ENCODE data around the gene NASP. TPM values are rescaled to one million over a fixed set of nuclear protein-coding genes. Genes with fewer than 3 reads are reported as not detected.

NASP gene
- total RNA-seq, 2 experiments from 2014 or later: 227 to 246 TPM

DNA sequence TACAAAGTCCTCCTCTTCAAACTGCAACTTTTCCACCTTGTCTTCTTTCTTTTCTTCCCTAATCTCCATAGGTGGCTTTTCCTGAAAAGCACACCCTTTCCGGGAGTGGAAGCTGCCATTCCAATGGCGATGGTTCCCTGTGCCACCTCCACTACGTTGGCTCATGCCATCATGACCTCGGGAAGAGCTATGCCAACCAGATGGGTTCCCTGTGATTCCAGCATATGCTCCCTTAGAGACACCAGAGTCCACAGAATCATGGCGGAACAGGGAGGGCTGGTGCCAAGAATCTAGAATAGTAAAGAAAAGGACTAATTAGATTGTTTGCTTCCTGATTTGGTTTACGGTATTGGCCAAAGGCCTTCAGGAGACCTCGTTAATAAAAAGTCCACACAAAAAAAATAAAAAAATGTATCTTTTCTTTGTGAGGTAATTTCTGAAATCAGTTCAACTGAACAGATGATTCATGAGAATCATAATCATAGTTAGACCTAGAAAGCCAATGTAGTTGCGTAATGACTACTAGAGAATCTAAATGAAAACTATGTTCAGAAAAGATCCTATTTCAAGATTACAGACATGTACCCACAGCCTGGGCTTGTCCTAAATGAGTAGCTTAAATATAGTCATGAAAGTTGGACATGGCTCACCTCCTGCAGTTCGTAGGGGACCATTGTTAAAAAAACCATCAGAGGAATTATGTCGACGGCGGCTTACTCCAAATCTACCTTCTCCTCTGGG is 70.9 kb downstream of the NASP start:
- H3K4me1 Mint-ChIP-seq (ENCODE audit: low read depth): peaks cover 8% of the 10 kb centered on the region
- no peak for DNase-seq
- no peak overlapping the region for H3K4me3 Mint-ChIP-seq
- ATAC-seq: no peak
- H3K27me3 Mint-ChIP-seq: no peaks in the 10 kb centered on the region
- intact Hi-C loops (cut with micrococcal nuclease): no loop called here
- H3K9me3 Mint-ChIP-seq: no peaks in the 10 kb centered on the region
- TF ChIP-seq, protein P1, sequence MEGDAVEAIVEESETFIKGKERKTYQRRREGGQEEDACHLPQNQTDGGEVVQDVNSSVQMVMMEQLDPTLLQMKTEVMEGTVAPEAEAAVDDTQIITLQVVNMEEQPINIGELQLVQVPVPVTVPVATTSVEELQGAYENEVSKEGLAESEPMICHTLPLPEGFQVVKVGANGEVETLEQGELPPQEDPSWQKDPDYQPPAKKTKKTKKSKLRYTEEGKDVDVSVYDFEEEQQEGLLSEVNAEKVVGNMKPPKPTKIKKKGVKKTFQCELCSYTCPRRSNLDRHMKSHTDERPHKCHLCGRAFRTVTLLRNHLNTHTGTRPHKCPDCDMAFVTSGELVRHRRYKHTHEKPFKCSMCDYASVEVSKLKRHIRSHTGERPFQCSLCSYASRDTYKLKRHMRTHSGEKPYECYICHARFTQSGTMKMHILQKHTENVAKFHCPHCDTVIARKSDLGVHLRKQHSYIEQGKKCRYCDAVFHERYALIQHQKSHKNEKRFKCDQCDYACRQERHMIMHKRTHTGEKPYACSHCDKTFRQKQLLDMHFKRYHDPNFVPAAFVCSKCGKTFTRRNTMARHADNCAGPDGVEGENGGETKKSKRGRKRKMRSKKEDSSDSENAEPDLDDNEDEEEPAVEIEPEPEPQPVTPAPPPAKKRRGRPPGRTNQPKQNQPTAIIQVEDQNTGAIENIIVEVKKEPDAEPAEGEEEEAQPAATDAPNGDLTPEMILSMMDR (IDR thresholded peaks at IDR 0.05): no peak
- ChIA-PET POLR2A (interaction anchor here (1.0 to 1.4 kb wide), 2 partner anchors 28 to 133 kb away, joined by 3 read pairs; partner anchors contain the start of gene PRDX1), CTCF (interaction anchor here (0.8 kb wide), 1 partner anchor 23 kb away, joined by 4 read pairs; no protein-coding TSS in a partner anchor)
- no peak overlapping the region for H3K27ac Mint-ChIP-seq
- peaks cover 57% of the 10 kb centered on the region for H3K36me3 Mint-ChIP-seq (ENCODE audit: low read depth)

DNA sequence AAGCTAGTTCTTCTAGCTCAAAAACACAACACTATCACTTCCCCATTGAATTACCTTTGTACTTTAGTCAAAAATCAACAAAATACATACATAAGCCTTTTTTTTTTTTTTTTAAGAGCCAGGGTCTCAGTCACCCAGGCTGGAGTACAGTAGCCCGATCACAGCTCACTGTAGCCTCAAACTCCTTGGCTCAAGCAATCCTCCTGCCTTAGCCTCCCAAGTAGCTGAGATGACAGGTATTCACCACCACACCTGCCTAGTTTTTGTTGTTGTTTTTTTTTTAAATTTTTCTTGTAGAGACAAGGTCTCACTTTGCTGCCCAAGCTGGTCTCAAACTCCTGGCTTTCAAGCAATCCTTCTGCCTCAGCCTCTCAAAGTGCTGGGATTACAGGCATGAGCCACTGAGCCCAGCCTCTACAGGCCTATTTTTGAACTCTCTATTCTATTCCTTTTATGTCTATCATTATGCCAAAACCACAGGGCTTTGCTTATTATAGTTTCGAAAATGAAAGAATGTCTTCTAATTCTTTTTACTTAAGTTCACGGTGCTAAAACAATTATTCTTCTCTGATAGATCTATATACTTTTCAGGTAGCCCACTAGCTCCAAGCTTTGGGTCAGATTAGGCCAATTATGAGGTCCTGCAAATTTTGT is 72.9 kb downstream of the NASP start:
- no peaks in the 10 kb centered on the region for H3K9me3 Mint-ChIP-seq
- no peak for ATAC-seq
- H3K36me3 Mint-ChIP-seq (ENCODE audit: low read depth): peaks cover 46% of the 10 kb centered on the region
- POLR2A ChIA-PET: interaction anchor here (0.6 kb wide), 2 partner anchors 78 to 345 kb away, joined by 4 to 5 read pairs; no protein-coding TSS in a partner anchor
- TF ChIP-seq, protein P1 (IDR thresholded peaks at IDR 0.05): no peak
- CTCF ChIA-PET: interaction anchor here (0.7 to 1.1 kb wide), 2 partner anchors 10 to 22 kb away, joined by 3 read pairs; no protein-coding TSS in a partner anchor
- intact Hi-C loops (cut with micrococcal nuclease): no loop called here
- DNase-seq: no peak
- no peak overlapping the region for H3K27ac Mint-ChIP-seq
- H3K4me1 Mint-ChIP-seq (ENCODE audit: low read depth): peaks cover 5% of the 10 kb centered on the region
- no peaks in the 10 kb centered on the region for H3K27me3 Mint-ChIP-seq
- H3K4me3 Mint-ChIP-seq: no peak overlapping the region

DNA sequence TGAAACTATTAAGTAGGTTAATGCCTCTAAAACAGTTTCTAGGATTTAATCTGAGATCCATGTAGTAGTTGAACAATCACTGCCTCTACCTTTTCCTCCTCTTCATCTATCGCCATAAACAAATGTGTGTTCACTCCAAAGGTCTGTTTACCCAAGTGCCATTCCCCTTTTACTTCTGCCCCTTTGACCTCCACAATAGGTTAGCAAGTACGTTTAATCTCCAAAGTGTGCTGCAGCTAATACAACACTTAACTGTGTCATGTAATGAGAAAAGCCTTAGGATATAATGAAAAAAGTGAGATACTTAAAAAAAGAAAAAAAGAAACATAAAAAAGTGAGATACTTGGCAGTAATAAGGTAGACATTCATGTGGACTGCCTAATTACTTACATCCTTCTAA is 74.3 kb downstream of the NASP start:
- no peaks in the 10 kb centered on the region for H3K27me3 Mint-ChIP-seq
- ChIA-PET POLR2A (interaction anchor here (1.2 kb wide), 1 partner anchor 56 kb away, joined by 4 read pairs; no protein-coding TSS in a partner anchor), CTCF (interaction anchor here (0.5 kb wide), 1 partner anchor 166 kb away, joined by 3 read pairs; no protein-coding TSS in a partner anchor)
- peaks cover 8% of the 10 kb centered on the region for H3K4me1 Mint-ChIP-seq (ENCODE audit: low read depth)
- H3K36me3 Mint-ChIP-seq (ENCODE audit: low read depth): peaks cover 37% of the 10 kb centered on the region
- H3K27ac Mint-ChIP-seq: no peak overlapping the region
- DNase-seq (no peak), ATAC-seq (no peak)
- TF ChIP-seq, protein P1 (IDR thresholded peaks at IDR 0.05): no peak
- no peaks in the 10 kb centered on the region for H3K9me3 Mint-ChIP-seq
- H3K4me3 Mint-ChIP-seq: no peak overlapping the region
- intact Hi-C loops (cut with micrococcal nuclease): no loop called here

DNA sequence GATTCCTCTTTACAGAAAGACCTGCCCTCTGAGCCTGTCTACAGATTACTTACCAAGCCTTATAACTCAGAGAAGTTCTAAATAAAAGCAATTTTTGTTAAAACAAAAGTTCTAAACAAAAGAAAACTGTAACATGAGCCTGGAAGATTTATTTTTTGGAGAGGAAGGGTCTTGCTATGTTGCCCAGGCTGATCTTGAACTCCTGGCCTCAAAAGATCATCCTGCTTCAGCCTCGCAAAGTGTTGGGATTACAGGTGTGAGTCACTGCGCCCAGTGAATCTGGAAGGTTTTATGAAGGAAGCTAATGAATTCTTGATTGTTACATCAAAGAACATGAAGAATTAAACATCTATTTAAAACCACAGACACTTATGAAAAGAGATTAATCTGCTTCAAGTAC is 75.4 kb downstream of the NASP start:
- intact Hi-C loops (cut with micrococcal nuclease): no loop called here
- ChIA-PET POLR2A (interaction anchor here (1.5 kb wide), 1 partner anchor 27 kb away, joined by 4 read pairs; the partner anchor contains the start of gene GPBP1L1), CTCF (no interaction called here)
- no peak overlapping the region for H3K27ac Mint-ChIP-seq
- TF ChIP-seq, protein P1 (IDR thresholded peaks at IDR 0.05): no peak
- no peaks in the 10 kb centered on the region for H3K9me3 Mint-ChIP-seq
- DNase-seq (no peak), ATAC-seq (no peak)
- peaks cover 36% of the 10 kb centered on the region for H3K36me3 Mint-ChIP-seq (ENCODE audit: low read depth)
- no peak overlapping the region for H3K4me3 Mint-ChIP-seq
- H3K27me3 Mint-ChIP-seq: no peaks in the 10 kb centered on the region
- H3K4me1 Mint-ChIP-seq (ENCODE audit: low read depth): peaks cover 11% of the 10 kb centered on the region

Data from activated CD8-positive, alpha-beta T cell treated with anti-CD3 and anti-CD28 coated beads for 36 hours (primary cell).